NCI-H2227 (cell line): ENCODE measurements around the gene ODAD3.
"Not testable (repeated sequence)": the region's sequence is repeated elsewhere in the genome, so short reads cannot be mapped to it uniquely, and the experiment has no call there.

Source experiments
- DNase-seq: peaks from one replicate; lab custom pipeline; 2025; ENCODE audit not compliant: unreplicated experiment; lab: John Stamatoyannopoulos, UW

ODAD3 gene

DNA sequence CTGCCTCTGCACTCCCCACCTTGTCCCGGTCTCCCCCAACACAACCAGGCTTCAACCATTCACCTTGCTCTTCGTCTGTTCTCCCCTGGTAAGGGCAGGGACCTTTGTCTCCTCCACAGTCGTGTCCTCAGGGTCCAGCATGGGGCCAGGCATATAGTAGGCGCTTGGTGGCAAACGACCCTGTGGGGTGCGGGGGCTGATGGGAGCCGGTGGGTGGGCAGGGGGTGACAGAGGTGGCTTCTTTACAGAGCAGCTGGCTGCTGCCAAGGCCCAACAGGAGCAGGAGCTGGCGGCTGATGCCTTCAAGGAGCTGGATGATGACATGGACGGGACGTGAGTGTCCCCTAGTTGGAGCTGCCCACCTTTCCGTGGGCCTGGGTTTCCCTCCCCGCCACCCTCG lies 10.2 kb upstream of the ODAD3 start:
- no peak for DNase-seq

DNA sequence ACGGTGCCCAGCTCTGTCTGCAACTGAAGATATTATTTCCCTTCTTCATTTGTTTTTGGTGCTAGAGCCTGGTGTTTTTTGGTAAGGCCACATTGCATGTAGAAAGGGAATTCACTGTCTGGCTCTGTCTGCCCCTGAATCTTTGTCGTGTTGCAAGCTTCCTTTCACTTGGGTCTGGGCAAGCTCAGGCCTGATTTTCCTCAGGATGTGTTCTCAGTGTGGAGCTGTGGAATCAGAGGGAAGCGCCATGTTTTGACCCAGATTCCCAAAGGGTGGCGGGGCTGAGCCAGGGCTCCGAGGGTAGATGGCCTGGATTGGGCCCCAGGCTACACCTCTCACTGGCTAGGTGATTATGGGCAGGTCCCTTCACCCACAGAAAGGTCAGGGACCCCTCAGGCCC lies 9.1 kb upstream of the ODAD3 start:
- no peak for DNase-seq

DNA sequence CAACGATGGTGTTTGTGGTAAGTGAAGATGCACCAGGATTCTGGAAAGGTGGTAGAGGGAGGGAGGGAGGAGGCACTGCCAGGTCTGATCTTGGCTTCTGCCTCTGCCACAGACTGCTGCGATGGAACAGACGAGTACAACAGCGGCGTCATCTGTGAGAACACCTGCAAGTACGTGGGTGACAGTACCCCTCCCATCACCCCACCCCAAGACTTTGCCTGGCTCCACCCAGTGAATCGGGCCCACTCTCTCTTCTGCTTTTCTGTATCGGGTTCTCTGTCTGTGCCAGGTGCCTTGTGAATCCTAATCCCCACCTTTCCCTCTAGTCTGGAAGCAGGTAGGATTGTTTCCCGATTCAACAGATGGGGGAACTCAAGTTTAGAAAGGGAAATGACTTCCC lies 3.0 kb upstream of the ODAD3 start:
- no peak for DNase-seq

DNA sequence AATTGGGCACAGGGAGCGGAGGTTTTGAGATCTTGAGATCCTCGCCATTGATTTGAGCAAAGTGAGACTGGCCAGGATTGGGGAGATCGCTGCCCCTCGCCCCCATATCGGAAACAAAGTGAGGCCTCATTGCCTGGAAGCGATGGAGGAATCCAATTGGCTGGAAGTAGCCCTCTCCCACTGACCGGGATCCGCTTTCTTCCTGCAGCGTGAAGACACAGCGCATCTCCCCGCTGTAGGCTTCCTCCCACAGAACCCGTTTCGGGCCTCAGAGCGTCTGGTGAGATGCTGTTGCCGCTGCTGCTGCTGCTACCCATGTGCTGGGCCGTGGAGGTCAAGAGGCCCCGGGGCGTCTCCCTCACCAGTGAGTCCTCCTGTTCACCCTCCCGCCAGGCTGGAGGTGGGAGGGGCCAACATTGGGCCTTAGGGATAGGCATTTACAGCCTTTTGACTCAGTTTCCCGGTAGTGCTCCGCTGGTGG lies 952 bp upstream of the ODAD3 start:
- DNase-seq: peak; percentile 40

DNA sequence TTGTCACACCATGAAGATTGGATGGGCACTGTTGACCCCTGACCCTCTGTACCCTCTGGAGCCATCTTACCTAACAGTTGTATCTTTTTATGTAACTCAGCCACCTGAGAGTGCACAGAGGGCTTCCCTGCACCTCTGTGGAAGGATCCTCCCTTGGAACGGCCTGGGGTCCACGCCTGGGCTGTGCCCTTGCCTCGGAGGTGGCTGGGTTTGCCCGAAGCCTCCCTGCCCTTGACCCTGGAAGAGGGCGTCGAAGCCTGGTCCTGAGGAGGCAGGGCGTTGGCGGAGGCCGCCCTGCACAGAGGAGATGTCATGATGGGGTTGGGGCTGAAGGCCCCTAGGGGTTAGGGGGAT lies 241 bp downstream of the ODAD3 start:
- no peak for DNase-seq

DNA sequence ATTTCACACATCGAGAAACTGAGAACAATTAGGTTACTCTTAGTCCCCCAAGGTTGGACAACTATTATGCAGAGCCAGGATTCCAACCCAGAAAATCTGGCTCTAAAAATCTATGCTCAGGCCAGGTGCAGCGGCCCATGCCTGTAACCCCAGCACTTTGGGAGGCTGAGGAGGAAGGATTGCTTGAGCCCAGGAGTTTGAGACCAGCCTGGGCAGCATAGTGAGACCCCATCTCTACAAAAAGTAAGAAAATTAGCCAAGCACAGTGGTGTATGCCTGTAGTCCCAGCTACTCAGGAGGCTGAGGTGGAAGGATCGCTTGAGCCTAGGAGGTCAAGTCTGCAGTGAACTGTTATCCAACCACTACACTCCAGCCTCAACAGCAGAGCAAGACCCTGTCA lies 1.4 kb downstream of the ODAD3 start:
- DNase-seq: not testable (repeated sequence)

DNA sequence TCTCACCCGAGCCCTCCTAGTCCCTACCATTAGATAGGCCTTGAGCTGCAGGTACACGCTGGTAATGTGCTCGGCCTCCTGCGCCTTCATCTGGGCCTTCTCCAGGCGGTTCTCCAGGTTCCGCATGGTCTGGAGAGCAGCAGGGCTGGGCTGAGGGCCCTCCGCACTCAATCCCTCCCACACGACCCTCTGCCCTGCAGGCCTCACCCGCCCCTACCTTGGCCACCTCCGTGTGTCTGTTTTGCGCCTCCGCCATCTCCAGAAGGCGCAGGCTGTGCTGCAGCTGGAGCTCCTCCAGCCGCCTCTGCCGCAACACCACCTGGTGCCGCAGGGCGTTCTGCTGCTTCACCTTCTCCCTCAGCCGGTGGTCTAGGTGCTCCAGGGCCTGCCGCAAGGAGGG lies 8.3 kb downstream of the ODAD3 start:
- no peak for DNase-seq

DNA sequence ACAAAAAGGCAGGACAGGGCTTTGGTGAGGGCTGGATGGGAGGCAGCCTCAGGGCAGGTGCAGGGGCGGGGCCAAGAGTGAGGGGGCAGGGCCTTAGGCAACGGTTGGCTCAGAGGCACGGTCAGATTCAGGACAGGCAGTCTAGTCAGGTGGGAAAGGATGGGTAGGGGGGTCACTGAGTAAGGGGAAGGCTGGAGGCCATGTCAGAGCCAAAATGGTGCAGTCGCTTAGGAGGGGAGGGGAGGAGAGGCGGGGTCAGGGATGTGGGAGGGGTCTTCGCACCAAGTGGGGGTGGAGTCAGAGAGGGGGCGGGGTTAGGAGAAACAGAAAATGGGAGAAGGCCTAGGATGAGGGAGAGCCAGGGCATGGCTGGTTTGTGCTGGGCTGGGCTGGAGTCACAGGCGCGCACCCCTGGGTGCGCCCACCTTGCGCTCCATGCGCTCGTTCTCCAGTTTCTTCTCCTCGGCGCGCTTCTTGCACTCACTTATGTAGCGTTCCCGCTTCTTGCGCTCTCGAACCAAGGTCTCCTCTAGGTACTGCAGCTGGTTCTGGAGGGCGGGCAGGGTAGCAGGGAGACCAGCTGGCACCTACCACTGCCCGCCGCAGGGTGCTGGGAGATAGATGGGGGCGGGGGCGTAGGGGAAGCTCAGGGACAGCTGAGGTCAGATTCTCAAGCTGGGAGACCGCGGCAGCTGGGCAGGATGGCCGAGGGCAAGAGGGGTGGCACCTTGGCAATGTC lies 9.0 kb downstream of the ODAD3 start:
- DNase-seq: no peak

DNA sequence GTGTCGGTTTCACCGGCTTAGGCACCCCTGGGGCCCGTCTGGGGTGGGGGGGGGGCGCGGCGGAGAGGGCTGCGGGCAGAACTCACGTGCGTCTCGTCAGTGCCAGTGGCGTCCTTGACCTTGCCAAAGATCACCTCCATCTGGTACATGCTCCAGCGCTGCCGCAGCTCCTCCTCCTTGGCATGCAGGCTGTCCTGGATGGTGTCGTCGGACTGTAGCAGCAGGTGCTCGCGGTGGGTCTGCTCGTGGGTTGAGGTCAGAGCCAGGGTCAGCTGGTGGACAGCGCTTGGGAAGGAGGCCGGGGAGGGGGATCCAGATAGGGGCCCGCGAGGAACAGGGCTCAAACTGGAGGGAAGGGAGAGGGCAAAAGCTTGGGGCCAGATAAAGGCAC lies 11.1 kb downstream of the ODAD3 start:
- no peak for DNase-seq

DNA sequence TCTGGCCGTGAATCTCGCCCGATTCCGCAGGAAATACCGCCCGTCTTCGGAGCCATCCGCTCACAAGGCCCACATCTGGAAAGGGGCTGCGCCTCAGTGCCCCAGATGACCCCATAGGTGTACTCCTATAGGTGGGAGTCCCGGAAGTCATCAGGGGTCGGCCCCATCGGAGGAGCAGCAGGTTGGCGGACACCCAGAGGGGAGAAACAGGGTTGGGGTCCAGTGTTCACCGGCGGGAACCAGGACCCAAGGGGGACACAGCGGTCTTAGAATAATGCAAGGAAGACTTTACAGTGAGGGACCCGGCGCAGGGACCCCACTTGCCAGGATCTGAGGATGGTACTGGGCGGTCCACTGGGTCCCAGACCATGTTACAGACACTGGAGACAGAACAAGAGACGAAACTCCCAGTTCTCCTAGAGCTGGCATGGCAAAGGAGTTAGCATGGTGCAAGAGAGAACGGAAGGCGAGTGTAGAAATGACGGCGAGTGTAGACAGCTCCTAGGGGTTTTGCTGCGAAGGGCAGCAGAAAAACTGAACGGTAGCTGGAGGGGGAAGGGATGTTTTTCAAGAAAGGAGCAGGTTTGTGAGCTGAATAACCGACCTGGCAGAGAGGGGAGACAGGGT lies 11.6 kb downstream of the ODAD3 start:
- no peak for DNase-seq

DNA sequence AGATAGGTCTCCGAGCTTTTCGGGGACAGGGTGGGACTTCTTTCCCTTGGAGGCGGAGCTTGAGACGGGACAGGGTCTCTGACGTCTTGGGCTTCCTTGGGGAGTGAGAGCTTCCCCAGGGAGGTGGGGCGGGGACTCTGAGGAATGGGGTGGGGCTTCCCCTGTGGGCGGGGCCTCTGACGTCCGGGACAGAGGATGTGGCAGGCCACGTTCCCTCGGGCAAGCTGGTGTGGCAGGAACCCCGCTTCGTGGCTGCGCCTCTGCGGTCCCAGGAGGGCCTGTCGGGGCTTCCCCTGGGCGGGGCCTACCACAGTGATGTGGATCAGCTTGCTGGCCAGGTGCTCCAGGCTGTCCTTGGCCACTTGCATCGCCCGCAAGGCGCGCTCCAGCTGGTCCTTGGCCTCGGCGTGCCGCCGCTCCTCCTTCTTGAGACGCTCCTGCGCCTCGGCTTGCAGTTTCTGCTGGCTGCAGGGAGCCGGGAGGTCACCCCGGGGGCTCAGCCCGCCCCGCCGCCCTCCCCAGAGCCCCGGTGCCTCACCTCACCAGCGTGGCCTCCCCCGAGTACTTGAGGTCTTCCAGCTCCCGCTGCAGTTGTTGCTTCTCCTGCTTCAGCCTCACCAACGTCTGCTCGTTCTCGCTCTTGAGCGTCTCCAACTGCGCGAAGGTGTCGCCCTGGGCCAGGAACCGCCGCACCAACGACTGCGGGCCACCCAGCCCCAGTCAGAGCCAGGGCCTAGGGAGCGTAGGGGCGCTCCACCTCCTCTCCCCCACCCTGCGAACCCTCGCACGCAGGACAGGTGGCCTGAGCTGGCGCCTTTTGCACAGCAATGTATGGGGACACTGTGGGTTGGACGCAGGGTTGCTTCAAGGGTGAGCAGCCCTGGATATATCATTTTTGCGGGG lies 12.5 kb downstream of the ODAD3 start:
- no peak for DNase-seq

DNA sequence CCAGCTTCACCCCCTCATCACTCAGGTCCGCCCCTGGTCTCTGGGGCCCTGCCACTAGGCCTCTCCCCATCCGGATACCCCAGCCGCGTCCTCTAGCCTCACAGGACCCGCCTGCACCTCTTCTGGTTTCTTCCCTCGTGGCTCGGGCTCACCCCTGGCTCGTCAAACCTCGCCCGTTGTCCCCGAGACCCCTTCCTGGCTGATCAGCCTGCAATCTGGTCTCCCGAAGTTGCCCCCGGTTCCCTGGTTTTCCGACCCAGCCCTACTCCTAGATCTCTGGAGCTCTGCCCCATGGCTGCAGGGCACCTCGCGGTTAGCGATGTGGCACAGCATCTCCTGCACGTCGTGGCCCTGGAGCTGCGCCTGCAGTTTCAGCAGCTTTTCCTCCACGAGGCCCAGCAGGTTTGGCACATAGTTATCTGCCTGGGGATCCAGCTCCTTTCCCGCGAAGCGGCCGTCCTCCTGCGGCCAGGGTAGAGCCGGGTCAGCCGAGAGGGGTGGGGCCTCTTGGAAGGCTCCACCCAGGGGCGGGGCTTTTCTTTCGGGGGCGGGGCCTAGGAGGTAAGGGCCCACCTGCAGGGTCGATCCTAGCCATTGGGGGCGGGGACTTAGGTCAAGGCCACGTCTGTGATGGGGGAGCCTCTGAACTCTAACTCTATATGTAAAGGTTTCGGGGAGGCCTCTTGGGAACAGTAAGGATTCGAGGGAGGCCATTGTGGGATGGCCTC lies 13.4 kb downstream of the ODAD3 start:
- DNase-seq: no peak

DNA sequence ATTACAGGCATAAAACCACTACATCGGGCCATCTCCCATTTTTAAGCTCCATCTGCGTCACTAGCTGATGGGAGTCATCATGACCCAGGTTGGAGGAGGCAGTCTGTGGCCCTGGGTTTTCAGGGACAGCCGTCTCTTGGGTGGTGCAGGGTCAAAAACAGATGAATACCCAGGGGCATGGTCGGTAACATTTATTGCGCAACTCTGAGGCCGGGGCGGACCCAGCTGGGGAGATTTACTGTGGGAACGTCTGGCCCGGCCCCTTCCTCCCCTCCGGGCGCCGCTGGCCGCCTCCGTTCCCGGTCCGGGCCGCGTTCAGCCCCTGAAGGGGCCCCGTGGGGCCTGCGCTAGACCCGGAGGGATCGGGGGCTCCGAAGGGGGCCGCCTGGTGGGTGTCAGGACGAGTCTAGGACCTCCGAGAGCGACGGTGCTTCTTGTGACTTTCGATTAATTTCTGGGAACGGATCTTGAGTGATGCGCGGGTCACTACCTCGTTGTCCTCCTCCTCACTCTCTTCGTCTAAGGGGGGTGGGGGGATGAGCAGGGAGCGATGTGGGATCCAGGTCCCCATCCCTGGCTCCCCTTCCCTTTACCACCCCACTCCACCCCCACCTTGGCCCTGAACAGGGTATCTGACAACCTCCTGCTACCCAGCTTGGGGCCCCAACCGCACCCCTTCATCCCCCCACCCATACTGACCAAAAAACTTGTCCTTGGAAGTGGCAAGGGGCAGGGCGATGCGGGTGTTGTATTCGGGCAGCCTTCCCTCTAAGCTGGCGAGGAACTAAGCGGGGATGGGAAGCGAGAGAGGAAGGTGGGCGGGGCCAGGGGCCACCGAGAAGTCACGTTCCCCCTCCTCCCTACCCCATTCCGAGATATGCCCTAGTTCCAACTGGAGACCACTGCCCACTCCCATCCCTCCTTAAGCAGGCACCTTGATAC lies 14.2 kb downstream of the ODAD3 start:
- peak; percentile 24 for DNase-seq

DNA sequence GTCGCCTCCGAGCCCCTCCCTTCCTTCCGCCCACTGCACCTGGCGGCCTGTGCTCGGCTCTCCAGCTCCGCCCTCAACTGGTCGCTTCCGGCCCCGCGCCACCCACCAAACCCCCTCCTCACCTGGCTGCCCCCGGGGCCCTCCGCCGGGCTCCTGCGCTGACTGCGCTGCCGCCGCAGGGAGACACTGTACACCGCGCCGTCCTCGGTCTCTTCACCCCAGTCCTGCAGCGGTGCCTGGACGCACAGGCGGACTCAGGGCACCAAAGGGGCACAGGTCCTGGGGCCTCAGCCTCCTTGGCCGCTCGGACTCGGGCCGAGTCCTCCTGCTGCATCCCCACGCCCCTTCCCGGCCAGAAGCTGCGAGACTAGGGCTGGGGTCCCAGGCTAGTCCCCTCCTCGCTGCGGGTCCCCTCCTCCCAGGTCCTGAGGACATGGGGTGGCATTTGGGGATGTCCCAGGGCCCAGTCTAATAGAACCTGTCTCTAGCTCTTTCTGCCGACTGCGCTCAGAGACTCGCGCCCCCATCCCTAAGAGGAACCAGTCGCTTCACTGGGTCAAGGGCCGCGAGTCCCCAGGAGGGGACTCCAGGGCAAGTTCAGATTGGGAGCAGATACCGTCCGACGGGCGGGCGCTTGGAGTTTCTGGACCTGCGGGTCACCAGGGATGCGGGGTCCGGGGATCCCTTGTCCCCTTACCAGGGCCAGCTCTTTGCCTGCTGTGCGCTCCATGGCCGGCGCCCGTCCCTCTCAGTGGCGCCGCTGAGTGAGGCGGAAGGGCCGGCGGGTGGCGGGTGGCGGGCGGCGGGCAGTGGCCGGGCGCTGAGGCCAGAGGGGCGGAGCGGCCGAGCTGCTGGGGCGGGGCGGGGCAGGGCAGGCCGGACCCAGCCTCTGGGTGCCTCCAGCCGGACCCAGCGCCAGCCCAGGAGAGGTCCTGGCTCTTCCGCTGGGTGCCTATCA lies 16.1 kb downstream of the ODAD3 start, which contains the start of gene RGL3:
TSS of gene RGL3 (minus strand) at position 766 of the 958 bp plus-strand sequence. CDS start at position 730, 36 bp downstream.
- no peak for DNase-seq

DNA sequence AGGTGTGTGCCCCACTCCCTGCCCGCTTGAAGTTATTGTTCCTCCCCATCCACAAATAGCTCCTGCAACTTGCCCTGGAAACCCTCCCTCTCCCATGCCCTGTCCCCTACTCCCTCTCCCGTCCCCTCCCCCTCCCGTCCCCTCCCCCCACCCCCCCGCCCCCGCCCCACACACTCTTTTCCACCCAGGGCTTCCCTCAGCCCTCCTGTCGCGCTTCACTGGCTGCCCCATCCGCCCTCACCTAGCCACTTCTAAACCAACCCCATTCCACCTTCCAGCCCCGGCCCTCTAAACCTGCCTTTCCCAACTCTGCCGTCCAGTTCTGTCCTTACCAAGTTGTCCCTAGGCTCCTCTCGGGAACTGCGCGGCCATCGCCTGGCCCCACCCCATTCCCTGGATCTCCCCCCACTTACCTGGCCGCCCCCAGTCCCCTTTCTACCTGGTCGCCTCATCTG lies 16.8 kb downstream of the ODAD3 start:
- DNase-seq: no peak

DNA sequence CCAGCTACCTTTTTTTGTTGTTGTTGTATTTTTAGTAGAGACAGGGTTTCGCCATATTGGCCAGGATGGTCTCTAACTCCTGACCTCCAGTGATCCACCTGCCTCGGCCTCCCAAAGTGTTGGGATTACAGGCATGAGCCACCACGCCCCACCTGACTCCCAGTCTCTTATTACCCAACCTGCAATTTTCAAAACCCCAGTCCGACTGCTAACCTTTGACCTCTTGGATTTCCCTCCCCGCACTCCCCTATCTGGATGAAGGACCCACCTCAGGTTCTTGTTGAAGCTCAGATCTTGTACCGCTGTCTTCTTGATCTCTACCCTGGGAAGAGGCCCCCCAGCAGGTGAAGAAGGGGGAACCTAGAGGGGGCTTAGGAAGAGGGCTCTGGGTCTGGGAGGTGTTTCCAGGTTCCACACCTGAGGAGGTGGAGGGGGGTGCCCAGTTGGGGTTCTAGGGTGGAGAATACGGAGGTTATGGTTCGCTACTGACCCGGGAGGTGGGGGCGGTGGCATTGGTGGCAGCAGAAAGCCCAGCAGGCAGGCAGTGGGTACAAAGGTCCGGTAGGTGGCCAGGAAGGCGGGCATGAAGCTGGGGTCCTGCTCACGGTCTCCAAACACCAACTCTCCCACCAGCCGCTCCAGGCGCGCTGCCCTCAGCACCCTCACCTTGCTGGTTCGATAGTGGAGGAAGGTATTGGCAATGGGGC lies 18.4 kb downstream of the ODAD3 start:
- no peak for DNase-seq

DNA sequence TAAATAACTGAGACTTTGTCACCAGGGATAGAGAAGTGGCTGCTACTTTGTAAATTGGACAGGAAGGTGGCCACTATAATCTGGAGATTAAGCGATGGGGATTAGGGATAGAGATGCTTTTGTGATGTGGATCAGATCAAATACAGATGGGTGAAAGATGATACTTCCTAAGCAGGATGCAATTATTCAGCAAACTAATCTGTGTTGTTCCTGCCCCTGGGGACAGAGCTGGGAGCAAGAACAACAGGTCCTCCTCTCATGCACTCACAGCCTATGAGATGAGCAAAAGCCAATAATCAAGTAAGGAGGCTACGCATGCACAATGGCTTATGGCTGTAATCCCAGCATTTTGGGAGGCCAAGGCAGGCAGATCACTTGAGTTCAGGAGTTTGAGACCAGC lies 20.4 kb downstream of the ODAD3 start:
- DNase-seq: no peak

DNA sequence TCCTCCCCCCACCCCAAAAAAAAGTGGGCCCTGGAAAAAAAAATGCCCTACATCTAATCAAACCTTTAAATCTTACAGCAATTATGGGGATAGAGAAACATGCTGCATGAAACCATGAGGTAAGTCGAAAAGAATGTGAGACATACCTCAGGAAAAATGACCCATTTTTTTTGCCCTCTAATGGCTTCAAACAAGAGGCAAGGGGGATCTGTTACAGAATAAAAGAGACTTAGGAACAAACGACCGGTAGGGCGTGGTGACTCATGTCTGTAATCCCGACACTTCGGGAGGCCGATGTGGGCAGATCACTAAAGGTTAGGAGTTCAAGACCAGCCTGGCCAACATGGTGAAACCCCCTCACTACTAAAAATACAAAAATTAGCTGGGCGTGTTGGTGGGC lies 24.2 kb downstream of the ODAD3 start:
- DNase-seq: no peak
